ENCODE measurements around the gene DHRSX. TPM values are rescaled to one million over a fixed set of nuclear protein-coding genes. Genes with fewer than 3 reads are reported as not detected.

DHRSX gene
- polyA plus RNA-seq, 4 donors = 28.0 to 35.1 (median 28.7) TPM

DNA sequence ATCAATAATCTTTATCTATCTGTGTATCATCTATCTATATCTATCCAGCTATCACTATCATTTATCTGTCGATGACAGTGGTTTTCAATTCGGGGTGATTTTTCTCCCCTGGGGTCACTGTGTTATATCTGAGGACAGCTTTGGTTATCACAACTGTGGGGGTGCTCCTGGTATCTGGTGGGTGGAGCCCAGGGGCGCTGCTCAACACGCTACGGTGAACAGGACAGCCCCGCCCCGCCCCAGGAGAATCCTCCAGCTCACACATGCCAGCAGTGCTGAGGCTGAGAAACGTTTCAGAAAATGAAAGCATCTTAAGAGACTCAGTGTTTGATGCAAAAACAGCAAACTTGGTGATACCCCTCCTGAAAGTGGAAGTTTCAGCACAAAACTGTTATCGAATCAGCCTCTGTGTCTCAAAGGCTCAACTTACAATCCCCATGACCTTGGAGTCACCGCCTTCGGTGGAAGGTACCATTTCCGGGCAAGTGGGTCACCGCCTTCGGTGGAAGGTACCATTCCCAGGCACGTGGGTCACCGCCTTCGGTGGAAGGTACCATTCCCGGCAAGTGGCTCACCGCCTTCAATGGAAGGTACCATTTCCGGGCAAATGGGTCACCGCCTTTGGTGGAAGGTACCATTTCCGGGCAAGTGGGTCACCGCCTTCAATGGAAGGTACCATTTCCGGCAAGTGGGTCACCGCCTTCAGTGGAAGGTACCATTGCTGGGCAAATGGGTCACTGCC lies 315.3 kb downstream of the DHRSX start:
- no peak for DNase-seq (ENCODE audit: low read depth in 4 of 4, low spot score in 2 of 4)

DNA sequence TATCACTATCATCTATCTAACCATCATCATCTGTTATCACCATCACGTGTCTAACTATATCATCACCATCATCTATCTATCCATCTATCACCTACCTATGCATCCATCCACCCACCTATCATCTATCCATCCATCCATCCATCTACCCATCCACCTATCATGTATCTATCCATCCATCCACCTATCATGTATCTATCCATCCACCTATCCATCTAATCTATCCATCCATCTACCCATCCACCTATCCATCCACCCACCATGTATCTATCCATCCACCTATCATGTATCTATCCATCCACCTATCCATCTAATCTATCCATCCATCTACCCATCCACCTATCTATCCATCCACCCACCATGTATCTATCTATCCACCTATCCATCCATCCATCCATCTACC lies 316.7 kb downstream of the DHRSX start:
- no peak for DNase-seq (ENCODE audit: low read depth in 4 of 4, low spot score in 2 of 4)

DNA sequence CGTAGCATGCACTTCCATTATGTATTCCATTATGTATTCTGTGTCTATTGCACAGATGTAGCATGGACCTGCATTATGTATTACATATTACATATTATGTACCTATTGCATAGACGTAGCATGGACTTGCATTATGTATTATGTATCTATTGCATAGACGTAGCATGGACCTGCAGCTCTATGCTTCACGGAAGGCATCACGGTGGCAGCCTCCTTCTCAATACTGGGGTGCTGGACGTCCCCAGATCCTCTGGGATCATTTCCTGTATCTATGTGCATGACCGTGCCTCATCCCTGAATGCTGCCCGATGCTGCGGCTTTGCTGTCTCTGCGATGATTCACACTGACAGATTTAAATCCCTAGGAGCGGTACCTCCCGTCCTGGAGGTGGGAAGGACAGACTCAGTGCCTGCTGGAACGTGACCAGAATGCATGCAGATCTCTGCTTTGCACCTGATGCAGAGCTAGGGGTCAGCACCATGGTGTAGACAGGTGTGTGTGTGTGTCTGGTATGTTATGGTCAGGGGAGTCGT lies 317.5 kb downstream of the DHRSX start:
- no peak for DNase-seq (ENCODE audit: low read depth in 4 of 4, low spot score in 2 of 4)

DNA sequence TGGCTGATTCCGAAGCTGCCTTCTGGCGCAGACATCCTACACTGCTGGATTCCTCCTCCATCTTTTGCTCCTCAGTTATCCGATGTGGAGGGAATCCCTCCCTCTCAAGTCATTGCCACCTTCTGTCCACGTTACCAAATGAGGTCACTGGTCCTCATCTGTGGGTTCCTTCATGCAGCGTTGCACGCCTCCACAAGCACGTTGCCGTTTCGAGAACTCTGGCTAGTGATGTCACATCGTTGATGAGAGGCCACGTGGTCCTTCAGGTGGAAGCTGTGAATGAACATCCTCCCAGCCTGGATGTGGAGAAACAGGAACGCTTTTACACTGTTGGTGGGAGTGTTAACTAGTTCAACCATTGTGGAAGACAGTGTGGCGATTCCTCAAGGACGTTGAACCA lies 323.2 kb downstream of the DHRSX start:
- DNase-seq (ENCODE audit: low read depth in 4 of 4, low spot score in 2 of 4) = no peak

DNA sequence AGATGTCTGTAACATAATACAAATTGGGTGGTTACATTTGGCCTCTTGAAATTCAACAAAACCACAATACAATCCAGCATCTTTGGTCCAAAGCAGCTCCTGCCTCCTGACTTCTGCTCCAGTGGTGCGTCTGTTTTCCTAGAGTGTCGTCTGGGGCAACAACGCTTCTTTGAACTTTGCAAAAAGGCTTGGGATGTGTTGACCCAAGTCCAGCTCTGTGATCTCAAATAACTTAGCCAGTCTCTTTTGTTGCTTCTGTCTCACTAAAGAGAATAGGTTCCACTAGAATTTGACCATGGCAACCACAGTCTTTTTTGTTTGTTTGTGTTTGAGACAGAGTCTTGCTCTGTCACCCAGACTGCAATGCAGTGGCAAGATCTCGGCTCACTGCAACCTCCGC lies 324.0 kb downstream of the DHRSX start:
- DNase-seq (ENCODE audit: low read depth in 4 of 4, low spot score in 2 of 4) = peak in 2 of 4 donors; percentile 16 to 32

DNA sequence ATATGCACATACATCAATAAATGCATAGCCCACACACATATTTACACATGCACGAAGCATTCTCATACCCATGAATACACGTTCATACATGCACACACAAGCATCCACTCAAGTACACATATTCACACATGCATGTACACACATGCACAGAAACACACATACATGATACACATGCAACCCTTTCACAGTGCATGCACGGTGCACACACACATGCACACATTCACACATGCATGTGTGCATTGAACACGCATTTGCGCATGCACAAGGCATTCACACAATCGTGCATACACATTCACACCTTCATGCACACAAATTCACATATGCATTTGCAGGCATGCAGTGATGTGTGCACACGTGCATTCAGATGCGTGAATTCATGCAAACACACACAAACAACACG lies 324.5 kb downstream of the DHRSX start:
- no peak for DNase-seq (ENCODE audit: low read depth in 4 of 4, low spot score in 2 of 4)

DNA sequence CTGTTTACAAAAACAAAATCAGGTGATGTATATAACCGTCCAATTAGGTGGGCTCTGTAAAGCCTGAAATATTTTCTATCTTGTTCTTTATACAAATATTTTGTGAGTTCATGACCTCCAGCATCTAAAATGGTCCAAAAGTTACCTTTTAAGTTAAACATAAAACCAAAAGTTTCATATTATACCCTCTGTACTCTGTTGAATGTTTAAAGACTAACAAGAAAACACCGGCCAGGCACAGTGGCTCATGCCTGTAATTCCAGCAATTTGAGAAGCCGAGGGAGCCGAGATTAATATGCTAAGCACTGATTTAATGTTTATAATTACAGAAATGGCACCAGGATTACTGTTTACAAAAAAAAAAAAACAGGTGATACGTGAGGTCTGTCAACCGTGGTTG lies 328.4 kb downstream of the DHRSX start:
- DNase-seq (ENCODE audit: low read depth in 4 of 4, low spot score in 2 of 4) = no peak

Other genes starting within 250 kb of the DHRSX start
- 10 to 100 TPM; 40.9 to 57.4 (median 44.8) TPM for gene ZBED1, start within 50 bp of the DHRSX start, polyA plus RNA-seq (ENCODE audit: insufficient read length in 4 of 4)
- gene CD99, start 190.3 kb upstream of the DHRSX start, polyA plus RNA-seq (ENCODE audit: insufficient read length in 4 of 4) = 100 to 1,000 TPM; 201 to 291 (median 209) TPM

Data from left renal cortex interstitium (tissue), 4 donors.